ENCODE data around the gene COL23A1.

The COL23A1 gene

DNA sequence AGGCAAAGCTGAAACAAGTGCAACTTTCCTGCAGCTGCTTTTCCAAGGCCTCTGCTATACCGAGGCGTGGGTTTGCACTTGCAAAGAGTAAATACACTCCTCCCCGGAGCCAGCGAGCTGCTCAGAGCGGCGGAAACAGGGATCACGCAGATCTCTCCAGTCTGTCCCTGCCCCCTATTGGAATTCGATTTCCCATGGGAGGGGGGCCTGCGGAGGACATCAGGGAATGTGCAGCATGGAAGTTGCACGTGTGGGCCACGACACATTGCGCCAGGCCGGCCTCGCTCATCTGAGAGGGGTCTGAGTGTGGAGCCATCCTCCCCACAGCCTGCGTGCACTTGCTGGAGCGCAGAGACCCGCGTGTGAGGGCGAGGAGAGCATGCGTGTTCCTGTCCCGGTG is 253.3 kb downstream of the COL23A1 start:
- Histone ChIP-seq H3K4me3 (ENCODE audit: low read length) (no peak overlapping the region), H4K20me1 (ENCODE audit: insufficient read depth, low read length) (no peaks in the 10 kb centered on the region), H3K9ac (ENCODE audit: low read length) (no peak overlapping the region), H3K36me3 (replicated peaks; ENCODE audit: insufficient read depth, low read length) (no peaks in the 10 kb centered on the region), H3K79me2 (ENCODE audit: low read length) (no peaks in the 10 kb centered on the region), H3K9me3 (replicated peaks; ENCODE audit: insufficient read depth, low read length) (no peaks in the 10 kb centered on the region), H3K4me1 (ENCODE audit: low read length) (no peaks in the 10 kb centered on the region), H3K27ac (ENCODE audit: low read length) (no peak overlapping the region), H3F3A (ENCODE audit: insufficient read depth, low read length) (no peaks in the 10 kb centered on the region), H3K27me3 (replicated peaks; ENCODE audit: insufficient read depth, low read length) (peaks cover 65% of the 10 kb centered on the region), H2AFZ (ENCODE audit: low read length) (no peak overlapping the region), H3K9me2 (replicated peaks; ENCODE audit: insufficient read depth, low read length) (no peaks in the 10 kb centered on the region), H3K4me2 (ENCODE audit: low read depth, low read length) (no peak overlapping the region)
- TF ChIP-seq EZH2 (optimal IDR thresholded peaks at IDR 0.05; ENCODE audit: low read depth, low read length) (no peak), EZH2phosphoT487 (IDR thresholded peaks at IDR 0.05; ENCODE audit: low read length) (no peak)
- TF ChIP-seq, protein P1, sequence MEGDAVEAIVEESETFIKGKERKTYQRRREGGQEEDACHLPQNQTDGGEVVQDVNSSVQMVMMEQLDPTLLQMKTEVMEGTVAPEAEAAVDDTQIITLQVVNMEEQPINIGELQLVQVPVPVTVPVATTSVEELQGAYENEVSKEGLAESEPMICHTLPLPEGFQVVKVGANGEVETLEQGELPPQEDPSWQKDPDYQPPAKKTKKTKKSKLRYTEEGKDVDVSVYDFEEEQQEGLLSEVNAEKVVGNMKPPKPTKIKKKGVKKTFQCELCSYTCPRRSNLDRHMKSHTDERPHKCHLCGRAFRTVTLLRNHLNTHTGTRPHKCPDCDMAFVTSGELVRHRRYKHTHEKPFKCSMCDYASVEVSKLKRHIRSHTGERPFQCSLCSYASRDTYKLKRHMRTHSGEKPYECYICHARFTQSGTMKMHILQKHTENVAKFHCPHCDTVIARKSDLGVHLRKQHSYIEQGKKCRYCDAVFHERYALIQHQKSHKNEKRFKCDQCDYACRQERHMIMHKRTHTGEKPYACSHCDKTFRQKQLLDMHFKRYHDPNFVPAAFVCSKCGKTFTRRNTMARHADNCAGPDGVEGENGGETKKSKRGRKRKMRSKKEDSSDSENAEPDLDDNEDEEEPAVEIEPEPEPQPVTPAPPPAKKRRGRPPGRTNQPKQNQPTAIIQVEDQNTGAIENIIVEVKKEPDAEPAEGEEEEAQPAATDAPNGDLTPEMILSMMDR (IDR thresholded peaks at IDR 0.05; ENCODE audit: low read length): no peak
- DNase-seq: no peak

DNA sequence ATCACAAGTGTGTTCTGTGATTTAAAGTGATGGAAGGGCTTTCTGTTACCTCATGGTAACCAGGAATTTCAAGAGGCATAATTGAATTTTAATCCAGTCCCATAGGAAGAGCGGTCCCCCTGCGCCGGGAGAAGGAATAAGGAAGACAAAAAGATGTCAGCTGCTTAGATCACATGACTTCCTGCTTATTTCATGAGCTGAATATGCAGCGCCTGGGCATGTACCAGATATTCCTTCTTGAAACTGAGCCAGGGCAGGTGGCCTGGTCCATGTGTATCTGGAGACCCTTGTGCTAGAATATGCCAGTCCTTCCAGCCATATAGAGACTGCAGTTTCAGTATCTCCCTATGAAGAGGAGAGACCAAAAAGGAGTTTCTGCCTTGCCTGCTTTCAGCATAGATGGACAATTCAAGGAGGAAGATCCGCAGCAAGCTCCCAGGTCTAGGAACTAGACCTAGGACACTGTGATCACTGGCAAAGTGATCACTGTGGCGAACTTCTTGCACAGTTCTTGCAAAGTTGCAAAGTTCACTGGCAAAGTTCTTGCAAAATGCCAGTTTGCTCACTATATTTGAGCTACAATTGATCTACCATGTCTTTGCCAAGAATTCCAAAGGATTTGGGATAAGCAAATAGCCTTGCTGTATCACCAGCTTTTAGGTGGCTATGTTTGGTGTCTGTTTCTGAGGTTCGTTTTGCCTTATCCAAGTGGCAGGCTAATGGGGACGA is 254.7 kb downstream of the COL23A1 start:
- Histone ChIP-seq H3K9ac (ENCODE audit: low read length) (no peak overlapping the region), H3K9me2 (replicated peaks; ENCODE audit: insufficient read depth, low read length) (no peaks in the 10 kb centered on the region), H3K4me1 (ENCODE audit: low read length) (no peaks in the 10 kb centered on the region), H4K20me1 (ENCODE audit: insufficient read depth, low read length) (no peaks in the 10 kb centered on the region), H3K4me3 (ENCODE audit: low read length) (no peak overlapping the region), H3K4me2 (ENCODE audit: low read depth, low read length) (no peak overlapping the region), H3K36me3 (replicated peaks; ENCODE audit: insufficient read depth, low read length) (no peaks in the 10 kb centered on the region), H3F3A (ENCODE audit: insufficient read depth, low read length) (no peaks in the 10 kb centered on the region), H3K27me3 (replicated peaks; ENCODE audit: insufficient read depth, low read length) (peaks cover 75% of the 10 kb centered on the region), H3K9me3 (replicated peaks; ENCODE audit: insufficient read depth, low read length) (no peaks in the 10 kb centered on the region), H3K79me2 (ENCODE audit: low read length) (no peaks in the 10 kb centered on the region), H3K27ac (ENCODE audit: low read length) (no peak overlapping the region), H2AFZ (ENCODE audit: low read length) (no peak overlapping the region)
- no peak for DNase-seq
- TF ChIP-seq EZH2phosphoT487 (IDR thresholded peaks at IDR 0.05; ENCODE audit: low read length) (no peak), EZH2 (optimal IDR thresholded peaks at IDR 0.05; ENCODE audit: low read depth, low read length) (no peak)
- TF ChIP-seq, protein P1 (IDR thresholded peaks at IDR 0.05; ENCODE audit: low read length): no peak

DNA sequence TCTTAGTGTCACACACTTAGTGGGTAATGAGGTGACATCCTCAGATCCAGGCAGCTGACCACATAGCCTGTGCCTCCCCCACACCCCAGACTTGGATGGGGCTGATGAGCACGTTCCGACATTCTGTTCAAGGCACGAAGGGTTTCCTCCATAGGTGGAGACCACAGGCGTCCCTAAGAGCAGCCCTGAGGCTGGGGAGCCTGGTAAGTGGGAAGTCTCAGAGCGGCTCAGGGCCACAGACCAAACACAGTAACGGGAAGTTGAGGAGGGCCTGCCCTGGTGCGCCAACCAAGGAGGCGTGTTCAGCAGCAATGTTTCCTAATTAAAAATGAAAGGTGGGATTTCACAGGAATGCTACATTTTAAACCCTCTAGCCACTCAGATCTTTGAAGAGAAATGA is 255.3 kb downstream of the COL23A1 start:
- H3K4me2 ChIP-seq (ENCODE audit: low read depth, low read length): no peak overlapping the region
- H3K9ac ChIP-seq (ENCODE audit: low read length): no peak overlapping the region
- H3K27ac ChIP-seq (ENCODE audit: low read length): no peak overlapping the region
- no peaks in the 10 kb centered on the region for H3K4me1 ChIP-seq (ENCODE audit: low read length)
- no peaks in the 10 kb centered on the region for H4K20me1 ChIP-seq (ENCODE audit: insufficient read depth, low read length)
- H3K36me3 ChIP-seq (replicated peaks; ENCODE audit: insufficient read depth, low read length): no peaks in the 10 kb centered on the region
- H3K79me2 ChIP-seq (ENCODE audit: low read length): no peaks in the 10 kb centered on the region
- DNase-seq: no peak
- no peaks in the 10 kb centered on the region for H3K9me3 ChIP-seq (replicated peaks; ENCODE audit: insufficient read depth, low read length)
- H3F3A ChIP-seq (ENCODE audit: insufficient read depth, low read length): no peaks in the 10 kb centered on the region
- H2AFZ ChIP-seq (ENCODE audit: low read length): no peak overlapping the region
- TF ChIP-seq, protein P1 (IDR thresholded peaks at IDR 0.05; ENCODE audit: low read length): no peak
- TF ChIP-seq EZH2phosphoT487 (IDR thresholded peaks at IDR 0.05; ENCODE audit: low read length) (no peak), EZH2 (optimal IDR thresholded peaks at IDR 0.05; ENCODE audit: low read depth, low read length) (no peak)
- no peaks in the 10 kb centered on the region for H3K9me2 ChIP-seq (replicated peaks; ENCODE audit: insufficient read depth, low read length)
- H3K4me3 ChIP-seq (ENCODE audit: low read length): no peak overlapping the region
- peaks cover 79% of the 10 kb centered on the region for H3K27me3 ChIP-seq (replicated peaks; ENCODE audit: insufficient read depth, low read length)

Measured in MM.1S (cell line).